ENCODE measurements around the gene SWI5.

DNA sequence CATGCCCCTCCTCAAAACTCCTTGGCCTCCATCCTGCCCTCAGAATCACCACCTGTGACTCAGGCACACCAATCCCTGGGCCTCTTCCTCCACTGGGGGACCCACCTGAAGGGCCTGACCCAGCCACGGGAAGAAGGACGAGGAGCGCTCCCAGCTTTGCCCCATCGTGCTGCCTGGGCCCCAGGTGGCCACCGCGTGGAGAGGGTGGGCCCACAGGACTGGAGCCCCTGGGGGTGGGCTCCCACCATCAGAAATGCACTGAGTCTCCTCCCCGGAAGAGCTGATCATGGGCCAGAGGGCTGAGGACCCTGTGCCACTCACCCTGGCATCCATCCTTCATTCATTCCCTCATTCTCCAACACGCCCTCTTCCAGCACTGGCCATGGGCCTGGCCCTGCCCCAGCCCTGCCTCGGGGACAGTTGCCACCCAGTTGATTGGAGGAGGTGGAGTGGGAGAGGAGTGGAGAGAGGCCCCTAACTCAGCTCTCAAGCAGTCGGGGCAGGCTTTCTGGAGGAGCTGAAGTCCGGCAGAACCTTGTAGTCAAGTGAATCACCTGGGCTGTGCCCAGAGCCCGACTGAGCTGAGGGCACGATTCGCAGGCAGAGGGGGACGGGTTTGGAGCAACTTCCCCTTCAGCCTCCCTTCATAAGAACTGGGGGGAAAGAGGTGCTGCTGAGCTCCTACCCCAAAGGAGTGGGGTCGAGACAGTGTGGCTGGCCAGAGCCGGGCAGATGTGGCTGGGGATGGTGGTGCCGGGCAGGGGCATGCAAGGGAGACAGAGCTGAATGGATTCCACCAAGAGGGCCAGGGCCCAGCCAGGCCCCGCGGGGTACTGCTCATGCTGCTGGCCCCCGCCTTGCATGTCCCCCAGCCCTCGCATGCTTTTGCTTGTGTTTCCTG, 43.3 kb upstream of the SWI5 start:
- TF ChIP-seq, protein P1, sequence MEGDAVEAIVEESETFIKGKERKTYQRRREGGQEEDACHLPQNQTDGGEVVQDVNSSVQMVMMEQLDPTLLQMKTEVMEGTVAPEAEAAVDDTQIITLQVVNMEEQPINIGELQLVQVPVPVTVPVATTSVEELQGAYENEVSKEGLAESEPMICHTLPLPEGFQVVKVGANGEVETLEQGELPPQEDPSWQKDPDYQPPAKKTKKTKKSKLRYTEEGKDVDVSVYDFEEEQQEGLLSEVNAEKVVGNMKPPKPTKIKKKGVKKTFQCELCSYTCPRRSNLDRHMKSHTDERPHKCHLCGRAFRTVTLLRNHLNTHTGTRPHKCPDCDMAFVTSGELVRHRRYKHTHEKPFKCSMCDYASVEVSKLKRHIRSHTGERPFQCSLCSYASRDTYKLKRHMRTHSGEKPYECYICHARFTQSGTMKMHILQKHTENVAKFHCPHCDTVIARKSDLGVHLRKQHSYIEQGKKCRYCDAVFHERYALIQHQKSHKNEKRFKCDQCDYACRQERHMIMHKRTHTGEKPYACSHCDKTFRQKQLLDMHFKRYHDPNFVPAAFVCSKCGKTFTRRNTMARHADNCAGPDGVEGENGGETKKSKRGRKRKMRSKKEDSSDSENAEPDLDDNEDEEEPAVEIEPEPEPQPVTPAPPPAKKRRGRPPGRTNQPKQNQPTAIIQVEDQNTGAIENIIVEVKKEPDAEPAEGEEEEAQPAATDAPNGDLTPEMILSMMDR (IDR thresholded peaks at IDR 0.05) = no peak
- TF ChIP-seq POLR2A (IDR thresholded peaks at IDR 0.05) (no peak), POLR2AphosphoS5 (IDR thresholded peaks at IDR 0.05) (no peak)
